ENCODE results near the gene FAM221A.
"Not testable (repeated sequence)": the region's sequence is repeated elsewhere in the genome, so short reads cannot be mapped to it uniquely, and the experiment has no call there.

Gene FAM221A

DNA sequence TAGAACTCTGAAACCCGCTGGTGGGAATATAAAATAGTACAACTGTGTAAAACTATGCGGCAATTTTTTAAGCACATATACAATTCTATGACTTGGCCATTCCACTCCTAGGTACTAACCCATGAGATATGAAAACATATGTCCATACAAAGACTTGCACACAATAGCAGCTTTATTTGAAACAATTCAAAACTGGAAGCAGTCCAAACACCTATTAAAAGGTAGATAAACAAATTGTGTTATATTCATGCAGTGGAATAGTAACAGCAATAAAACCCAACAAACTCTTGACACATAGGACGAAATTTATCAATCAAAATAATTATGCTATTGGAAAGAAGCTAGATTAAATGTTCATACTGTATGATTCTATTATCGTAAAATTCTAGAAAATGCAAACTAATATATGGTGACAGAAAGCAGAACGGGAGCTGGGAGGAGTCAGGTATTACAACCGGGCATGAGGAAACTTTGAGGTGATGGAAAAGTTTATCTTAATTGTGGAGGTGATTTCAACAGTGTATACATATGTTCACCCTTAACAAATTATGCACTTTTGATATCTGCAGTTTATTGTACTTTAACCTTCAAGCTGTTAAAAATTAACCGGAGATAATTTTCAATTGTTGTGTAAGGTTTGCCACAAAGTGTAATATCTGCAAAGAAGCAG, 29.2 kb downstream of the FAM221A start:
- DNase-seq, result no peak

DNA sequence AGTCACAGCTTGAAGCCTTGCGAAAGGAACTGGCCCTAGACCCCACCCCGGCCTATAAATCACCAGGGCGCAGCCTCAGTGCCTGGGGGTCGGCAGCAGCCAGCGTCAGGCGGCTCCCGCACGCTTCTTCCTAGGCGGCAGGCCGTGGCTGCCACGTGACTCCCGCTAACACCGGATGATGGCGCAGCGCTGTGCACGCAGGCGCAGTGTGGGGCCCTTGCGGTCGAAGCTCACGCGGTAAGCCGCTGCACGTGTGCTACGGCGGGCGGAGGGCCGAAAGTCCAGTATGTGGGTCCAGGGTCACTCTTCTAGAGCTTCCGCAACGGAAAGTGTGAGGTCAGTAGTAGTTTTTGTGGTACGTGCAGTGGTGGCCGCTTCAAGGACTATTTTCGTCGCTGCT, 30.0 kb downstream of the FAM221A start, which contains the start of gene STK31:
Gene STK31 (plus strand): TSS at position 220 of the 400 bp plus-strand sequence. CDS start 67 bp downstream, at position 287.
- no peak for DNase-seq

DNA sequence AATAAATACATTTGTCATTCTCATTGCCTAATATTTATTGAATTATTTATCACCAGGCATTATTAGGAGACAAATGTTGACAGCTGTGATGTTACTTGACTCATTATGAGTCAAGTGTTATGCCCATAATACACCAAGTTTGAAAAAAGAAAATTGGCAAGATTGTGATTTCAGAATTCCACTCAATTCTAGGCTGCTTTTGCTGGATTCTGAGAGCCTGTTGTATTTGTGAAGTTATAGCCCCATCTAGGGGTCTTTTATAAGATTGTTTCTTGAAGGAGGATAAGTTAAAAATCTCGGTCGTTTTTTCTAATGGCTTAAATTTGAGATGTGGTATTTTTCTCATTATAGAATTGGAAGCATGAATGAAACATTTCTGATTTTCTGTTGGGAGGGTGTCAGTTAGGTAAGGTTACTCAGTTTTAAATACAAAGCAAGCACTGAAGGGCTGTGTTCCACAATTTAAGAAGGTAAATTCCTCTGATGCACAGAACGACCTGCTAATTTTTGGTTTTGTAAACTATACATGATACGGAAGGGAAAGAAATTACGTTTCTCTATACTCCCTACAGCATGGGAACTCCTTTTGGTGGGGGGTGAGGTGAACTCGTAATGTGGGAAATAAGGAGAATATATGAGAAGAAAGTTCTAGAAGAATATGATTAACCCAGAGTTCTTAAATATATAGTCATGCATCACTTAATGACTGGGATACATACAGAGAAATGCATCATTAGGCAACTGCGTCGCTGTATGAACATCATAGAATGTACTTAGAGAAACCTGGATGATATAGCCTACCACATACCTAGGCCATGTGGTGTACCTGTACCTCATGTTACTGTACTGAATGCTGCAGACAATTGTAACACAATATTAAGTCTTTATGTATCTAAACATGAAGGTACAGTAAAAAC, 32.6 kb downstream of the FAM221A start:
- DNase-seq, result no peak

DNA sequence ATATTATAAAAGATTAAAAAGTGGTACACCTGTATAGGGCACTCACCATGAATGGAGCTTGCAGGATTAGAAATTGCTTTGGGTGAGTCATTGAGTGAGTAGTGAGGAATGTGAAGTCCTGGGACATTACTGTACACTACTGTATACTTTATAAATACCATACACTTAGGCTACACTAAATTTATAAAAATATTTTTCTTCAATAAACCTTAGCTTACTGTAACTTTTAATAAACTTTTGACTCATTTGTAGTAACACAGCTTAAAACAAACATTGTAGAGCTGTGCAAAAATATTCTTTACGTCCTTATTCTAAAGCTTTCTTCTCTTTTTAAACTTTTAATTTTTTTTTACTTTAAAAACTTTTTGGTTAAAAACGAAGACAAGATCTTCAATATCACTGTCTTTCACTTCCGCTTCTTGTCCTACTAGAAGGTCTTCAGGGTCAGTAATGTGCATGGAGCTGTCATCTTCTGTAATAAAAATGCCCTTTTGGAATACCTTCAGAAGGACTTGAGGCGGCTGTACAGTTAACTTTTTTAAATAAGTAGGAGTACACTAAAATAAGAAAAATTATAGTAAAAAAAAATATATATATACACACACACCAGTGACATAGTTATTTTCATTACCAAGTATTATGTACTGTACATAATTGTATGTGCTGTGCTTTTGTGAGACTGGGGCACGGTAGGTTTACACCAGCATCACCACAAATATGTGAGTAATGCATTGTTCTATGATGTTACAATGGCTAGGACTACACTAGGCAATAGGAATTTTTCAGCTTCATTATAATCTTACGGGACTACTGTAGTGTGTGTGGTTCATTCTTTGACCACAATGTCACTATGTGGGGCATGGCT, 33.5 kb downstream of the FAM221A start:
- no peak for DNase-seq

DNA sequence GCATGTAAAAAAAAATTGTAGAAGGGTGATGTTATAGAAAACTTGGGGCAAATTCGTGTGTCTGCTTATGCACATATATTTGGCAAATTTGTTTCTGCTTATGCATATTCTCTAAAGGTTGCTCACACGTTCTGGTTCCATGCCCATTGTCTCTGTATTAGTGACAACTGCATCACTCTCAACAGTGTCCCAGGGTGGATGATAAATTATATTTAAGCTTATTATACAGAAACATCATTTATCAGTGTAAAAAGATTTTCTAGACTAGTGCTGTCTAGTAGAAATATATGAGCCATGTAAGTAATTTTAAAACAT, 34.1 kb downstream of the FAM221A start:
- no peak for DNase-seq

DNA sequence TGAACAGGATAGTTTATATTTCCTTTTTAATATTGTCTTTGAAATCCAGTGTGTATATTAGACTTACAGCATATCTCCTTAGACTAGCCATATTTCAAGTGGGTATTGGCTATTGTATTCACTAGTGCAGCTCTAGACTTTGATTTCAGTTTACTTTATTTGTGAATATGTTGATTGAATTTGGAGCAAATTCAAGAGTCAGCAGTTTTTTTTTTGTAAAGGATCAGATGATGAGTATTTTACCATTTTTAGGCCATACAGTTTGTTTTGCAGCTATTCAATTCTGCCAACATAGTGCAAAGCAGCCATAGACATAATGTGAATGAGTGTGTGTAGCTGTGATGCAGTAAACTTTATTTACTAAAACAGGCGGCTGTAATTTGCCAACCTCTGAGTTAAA, 34.6 kb downstream of the FAM221A start:
- DNase-seq, result no peak

DNA sequence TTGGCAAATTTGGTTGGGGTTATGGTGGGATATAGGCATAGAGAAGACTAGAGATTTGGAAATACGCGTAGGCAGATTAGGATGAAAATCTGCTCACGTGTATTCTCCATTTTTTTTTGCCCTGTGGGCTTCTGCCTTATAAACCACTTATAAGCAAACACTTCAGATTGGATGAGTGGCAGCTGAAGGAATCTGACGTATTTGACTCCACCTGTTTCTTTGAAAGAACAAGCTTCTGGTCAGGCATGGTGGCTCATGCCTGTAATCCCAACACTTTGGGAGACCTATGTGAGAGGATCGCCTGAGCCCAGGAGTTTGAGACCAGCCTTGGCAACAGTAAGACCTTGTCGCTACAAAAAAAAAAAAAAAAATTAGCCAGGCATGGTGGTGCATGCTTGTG, 35.1 kb downstream of the FAM221A start:
- no peak for DNase-seq

DNA sequence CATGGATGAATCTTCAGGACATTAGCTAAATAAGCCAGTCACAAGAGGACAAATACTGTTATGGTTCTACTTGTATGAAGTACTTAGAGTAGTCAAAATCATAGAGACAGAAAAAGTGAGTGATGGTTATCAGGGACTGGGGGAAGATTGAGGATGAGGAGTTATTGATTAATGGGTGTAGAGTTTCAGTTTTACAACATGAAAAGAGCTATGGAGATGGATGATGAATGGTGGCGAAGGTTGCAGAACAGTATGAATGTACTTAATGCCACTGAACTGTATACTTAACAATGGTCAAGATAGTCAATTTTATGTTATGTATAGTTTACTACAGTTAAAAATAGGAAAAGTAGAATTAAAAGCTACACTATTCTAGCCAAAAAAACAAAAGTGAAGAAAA, 37.8 kb downstream of the FAM221A start:
- no peak for DNase-seq

DNA sequence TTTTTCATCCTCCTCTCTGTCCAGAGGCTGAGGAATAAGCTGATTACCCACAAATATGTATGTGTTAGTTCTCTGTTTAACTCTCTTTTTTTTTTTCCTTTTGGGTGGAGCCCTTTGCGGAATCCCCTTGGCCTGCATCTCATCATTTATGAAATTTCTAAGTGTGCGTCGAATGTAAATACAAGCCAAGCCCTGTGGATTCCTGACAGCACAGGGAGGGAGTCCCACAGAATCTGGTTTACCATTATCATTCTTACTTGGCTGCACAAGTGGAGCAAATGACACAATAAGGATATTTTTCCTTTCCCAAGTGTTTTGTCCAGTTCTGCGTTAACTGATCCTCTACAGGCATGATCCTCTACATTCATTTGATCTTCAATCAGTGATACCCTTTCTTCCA, 41.5 kb downstream of the FAM221A start:
- no peak for DNase-seq

DNA sequence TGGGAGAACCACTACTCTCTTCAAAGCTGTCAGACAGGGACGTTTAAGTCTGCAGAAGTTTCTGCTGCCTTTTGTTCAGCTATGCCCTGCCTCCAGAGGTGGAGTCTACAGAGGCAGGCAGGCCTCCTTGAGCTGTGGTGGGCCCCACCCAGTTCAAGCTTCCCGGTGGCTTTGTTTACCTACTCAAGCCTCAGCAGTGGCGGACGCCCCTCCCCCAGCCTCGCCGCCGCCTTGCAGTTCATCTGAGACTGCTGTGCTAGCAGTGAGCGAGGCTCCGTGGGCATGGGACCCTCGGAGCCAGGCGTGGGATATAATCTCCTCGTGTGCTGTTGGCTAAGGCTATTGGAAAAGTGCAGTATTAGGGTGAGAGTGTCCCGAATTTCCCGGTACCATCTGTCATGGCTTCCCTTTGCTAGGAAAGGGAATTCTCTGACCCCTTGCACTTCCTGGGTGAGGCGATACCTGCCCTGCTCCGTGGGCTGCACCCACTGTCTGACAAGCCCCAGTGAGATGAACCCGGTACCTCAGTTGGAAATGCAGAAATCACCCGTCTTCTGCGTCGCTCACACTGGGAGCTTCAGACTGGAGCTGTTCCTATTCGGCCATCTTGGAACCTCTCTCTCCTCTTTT, 42.7 kb downstream of the FAM221A start:
- not testable (repeated sequence) for DNase-seq

DNA sequence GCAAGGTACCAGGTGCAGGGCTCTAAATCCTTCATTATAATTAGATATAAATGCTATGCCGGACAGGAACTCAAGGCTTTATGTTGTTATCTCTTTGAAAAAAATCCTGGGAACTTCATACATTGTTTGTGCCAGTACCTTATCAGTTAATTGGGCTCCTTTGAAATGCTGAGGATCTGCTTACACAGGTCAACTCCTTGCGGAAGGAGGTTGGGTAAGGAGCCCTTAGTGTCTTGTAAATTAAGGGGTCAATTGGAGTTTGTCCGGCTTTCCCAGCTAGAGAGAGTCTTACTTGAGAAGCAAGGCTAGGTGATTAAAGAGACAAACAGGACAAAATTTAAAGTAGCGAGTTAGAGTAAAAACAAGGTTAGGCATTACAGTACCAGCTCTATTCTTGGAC, 44.1 kb downstream of the FAM221A start:
- DNase-seq, result not testable (repeated sequence)

DNA sequence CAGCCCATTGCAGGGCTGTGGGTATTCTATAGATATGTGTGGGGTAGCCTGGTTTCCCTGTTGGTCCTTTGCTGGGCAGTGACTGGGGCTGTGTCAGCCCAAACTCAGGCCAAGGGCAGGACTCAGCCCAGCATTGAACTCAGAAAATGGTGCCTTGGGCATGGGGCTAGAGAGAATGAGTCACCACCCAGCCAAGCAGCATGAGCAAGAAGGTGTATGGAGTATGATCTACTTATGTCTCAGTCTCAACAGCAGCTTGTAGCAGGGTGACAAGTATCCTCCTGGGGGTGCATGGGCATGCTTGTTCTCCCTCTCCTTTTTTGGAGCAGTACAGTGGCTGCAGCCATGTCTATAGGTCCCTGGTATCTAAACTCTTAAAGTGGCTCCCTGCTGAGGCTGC, 62.1 kb downstream of the FAM221A start:
- no peak for DNase-seq

DNA sequence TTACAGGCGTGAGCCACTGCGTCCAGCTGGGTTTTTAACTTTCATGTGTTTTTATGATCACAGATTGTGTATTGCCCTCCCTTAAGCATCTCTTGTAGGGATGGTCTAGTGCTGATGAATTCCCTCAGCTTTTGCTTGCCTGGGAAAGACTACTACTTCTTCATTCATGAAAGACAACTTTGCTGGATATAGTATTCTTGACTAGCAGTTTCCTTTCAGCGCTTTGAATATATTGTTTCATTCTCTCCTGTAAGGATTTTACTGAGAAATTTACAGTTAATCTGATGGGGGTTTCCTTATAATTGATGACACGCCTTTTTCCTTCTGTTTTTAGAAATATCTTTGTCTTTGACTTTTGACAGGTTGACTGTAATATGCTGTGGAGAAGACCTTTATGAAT, 63.2 kb downstream of the FAM221A start:
- DNase-seq, result no peak

DNA sequence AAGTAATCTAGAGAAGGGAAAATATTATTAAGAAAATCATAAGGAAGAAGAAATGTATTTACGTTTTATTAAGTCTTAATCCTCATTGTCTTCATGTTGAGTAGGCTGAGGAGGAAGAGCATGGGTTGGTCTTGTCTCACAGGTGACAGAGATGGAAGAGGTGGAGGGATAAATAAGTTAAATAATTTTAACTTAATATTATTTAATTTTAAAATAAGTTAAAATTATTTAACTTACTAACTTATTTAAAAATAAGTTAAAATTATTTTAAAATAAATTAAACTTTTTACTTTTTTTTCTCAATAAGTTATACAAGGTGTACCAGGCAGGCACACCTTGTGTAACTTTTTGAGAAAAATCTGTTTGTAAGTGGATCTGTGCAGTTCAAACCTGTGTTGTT, 66.6 kb downstream of the FAM221A start:
- DNase-seq, result no peak

DNA sequence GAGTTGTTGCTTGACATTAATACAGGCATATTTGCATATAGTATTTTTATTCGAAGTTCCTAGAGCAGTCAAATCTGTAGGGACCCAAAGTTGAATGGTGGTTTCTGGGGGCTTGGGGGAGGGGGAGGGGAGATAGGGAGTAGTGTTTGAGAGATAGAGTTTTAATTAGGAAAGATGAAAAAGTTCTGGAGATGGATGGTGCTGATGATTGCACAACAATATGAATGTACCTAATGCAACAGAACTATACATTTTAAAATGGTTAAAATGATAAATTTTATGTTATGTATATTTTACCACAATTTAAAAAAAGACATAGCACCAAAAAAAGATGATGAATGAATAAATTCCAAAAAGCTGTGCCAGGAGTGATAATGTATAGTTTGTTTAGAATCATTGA, 71.9 kb downstream of the FAM221A start:
- no peak for DNase-seq

Measured in stimulated activated CD4-positive, alpha-beta T cell treated with anti-CD3 and anti-CD28 coated beads, Interleukin-2, amount 100 ng/mL, for 48 hours (primary cell).